ENCODE measurements around the gene DHRS11. TPM values are rescaled to one million over a fixed set of nuclear protein-coding genes. Genes with fewer than 3 reads are reported as not detected.
A peak's percentile ranks its signal among the peaks of the same experiment; 100 is the strongest.

Gene DHRS11
- total and polyA plus RNA-seq, 2 of the 4 experiments (the other 2 are of a cell fraction), result 7.0 to 14.5 TPM

- no TSS peak for BruUV-seq (replicated peaks)
- CTCF ChIA-PET, result interaction anchor here (0.9 kb wide), 1 partner anchor 13 kb away, joined by 3 read pairs; no protein-coding TSS in a partner anchor
Observed at GRCh38 chr17:36590082-36590481, 1.6 kb upstream of the DHRS11 start.

More at GRCh38 chr17:36590082-36590481, 1.6 kb upstream of the DHRS11 start:
- in situ Hi-C loops (cut with MboI; ENCODE audit: low sequenced_read_pairs) (no loop called here), dilution Hi-C loops (cut with HindIII; ENCODE audit: low sequenced_read_pairs, unreplicated experiment) (no loop called here), intact Hi-C loops (cut with micrococcal nuclease) (no loop called here)
- H3K56ac ChIP-seq (ENCODE audit: extremely low read depth, insufficient read depth, low read length), result no peak overlapping the region
- H2BK5ac ChIP-seq (ENCODE audit: low read depth, low read length, poor library complexity, severe bottlenecking), result no peak overlapping the region
- no peaks in the 10 kb centered on the region for H3K27me3 ChIP-seq (ENCODE audit: control insufficient read depth, insufficient read depth, low read length)
- no peak overlapping the region for H2AFZ ChIP-seq (replicated peaks; ENCODE audit: low read length, poor library complexity)
- peaks cover 34 to 46% of the 10 kb centered on the region in 2 experiments for H3K79me1 ChIP-seq (ENCODE audit: low read depth in 1 of 2, low read length in 2 of 2)
- peaks cover 9% of the 10 kb centered on the region; the same call in 1 of the 2 replicates for H4K20me1 ChIP-seq (ENCODE audit: insufficient read depth, low read length)
- peaks cover 5% of the 10 kb centered on the region for H3K4me1 ChIP-seq (ENCODE audit: control insufficient read depth, insufficient read depth, low read length)
- no peak overlapping the region for H2BK15ac ChIP-seq (ENCODE audit: low read depth, low read length)
- H3K9me1 ChIP-seq (ENCODE audit: insufficient read depth, low read length), result peaks cover 21% of the 10 kb centered on the region
- no peak overlapping the region for H3K4me2 ChIP-seq (ENCODE audit: low read depth, low read length)
- ATAC-seq (ENCODE audit: low read depth), result no peak
- no peak overlapping the region for H3K4me3 ChIP-seq (ENCODE audit: insufficient read depth, low read depth, low read length)
- POLR2A ChIA-PET (ENCODE audit: unreplicated experiment), result no interaction called here
- H3K9me3 ChIP-seq (ENCODE audit: control insufficient read depth, insufficient read depth, low read length), result no peaks in the 10 kb centered on the region
- no peak overlapping the region for H3K18ac ChIP-seq (ENCODE audit: low read depth, low read length)
- peak; percentile 25 for DNase-seq
- H2BK20ac ChIP-seq (ENCODE audit: low read depth, low read length), result no peak overlapping the region
- peaks cover 29% of the 10 kb centered on the region for H3K36me3 ChIP-seq (ENCODE audit: control insufficient read depth, insufficient read depth, low read length)
- no peak overlapping the region for H2AK9ac ChIP-seq (replicated peaks; ENCODE audit: low read depth, low read length, poor library complexity)
- H2BK120ac ChIP-seq (ENCODE audit: low read depth, low read length), result no peak overlapping the region
- TF ChIP-seq RFX5 (IDR thresholded peaks at IDR 0.05; ENCODE audit: low read depth, low read length) (no peak), MXI1 (IDR thresholded peaks at IDR 0.05; ENCODE audit: borderline replicate concordance, low read depth, low read length) (no peak), MAZ (IDR thresholded peaks at IDR 0.05; ENCODE audit: borderline replicate concordance, low read depth, low read length) (no peak), CHD1 (IDR thresholded peaks at IDR 0.05; ENCODE audit: low read depth, low read length) (no peak), RCOR1 (IDR thresholded peaks at IDR 0.05; ENCODE audit: insufficient replicate concordance, low read length) (no peak), ELK1 (IDR thresholded peaks at IDR 0.05; ENCODE audit: borderline replicate concordance, low read depth, low read length) (no peak), MAFK (IDR thresholded peaks at IDR 0.05; ENCODE audit: low read depth, low read length) (no peak), CEBPB (IDR thresholded peaks at IDR 0.05; ENCODE audit: low read depth, low read length) (peak; percentile 47; the same call in 1 of the 2 replicates), POLR2A (IDR thresholded peaks at IDR 0.05; ENCODE audit: low read depth, low read length) (no peak)
- no CpG with 5 or more reads among the region's 2 CpGs for whole genome bisulfite sequencing, 2 experiments (ENCODE audit: extremely low coverage in 2 of 2, insufficient read length in 1 of 2)
- H3K23ac ChIP-seq (ENCODE audit: low read depth, low read length), result no peak overlapping the region
- no peak overlapping the region for H3K14ac ChIP-seq (replicated peaks; ENCODE audit: low read depth, low read length)
- no peak overlapping the region for H3K27ac ChIP-seq (ENCODE audit: insufficient read depth, low read length)
- H3K4ac ChIP-seq (ENCODE audit: low read depth, low read length), result no peak overlapping the region
- H4K91ac ChIP-seq (ENCODE audit: insufficient read depth, low read depth, low read length), result no peak overlapping the region
- no peak overlapping the region for H2AK5ac ChIP-seq (ENCODE audit: low read depth, low read length)
- no peak overlapping the region for H3K9ac ChIP-seq (ENCODE audit: low read depth, low read length)
- no peak overlapping the region for H4K5ac ChIP-seq (ENCODE audit: low read depth, low read length)
- no peak overlapping the region for H4K8ac ChIP-seq (ENCODE audit: low read depth in 2 of 2, low read length in 2 of 2)
